Raji (cell line): ENCODE results near the gene GAGE12J.
"Not testable (repeated sequence)": the region's sequence is repeated elsewhere in the genome, so short reads cannot be mapped to it uniquely, and the experiment has no call there.

Source experiments
- POLR2A ChIP-seq: IDR thresholded peaks from 2 replicates; pipeline ENCODE4 v1.6.1; 2011; ENCODE audit warnings: low read depth, low read length, control low read depth; ENCODE audit not compliant: insufficient read depth

The GAGE12J gene

DNA sequence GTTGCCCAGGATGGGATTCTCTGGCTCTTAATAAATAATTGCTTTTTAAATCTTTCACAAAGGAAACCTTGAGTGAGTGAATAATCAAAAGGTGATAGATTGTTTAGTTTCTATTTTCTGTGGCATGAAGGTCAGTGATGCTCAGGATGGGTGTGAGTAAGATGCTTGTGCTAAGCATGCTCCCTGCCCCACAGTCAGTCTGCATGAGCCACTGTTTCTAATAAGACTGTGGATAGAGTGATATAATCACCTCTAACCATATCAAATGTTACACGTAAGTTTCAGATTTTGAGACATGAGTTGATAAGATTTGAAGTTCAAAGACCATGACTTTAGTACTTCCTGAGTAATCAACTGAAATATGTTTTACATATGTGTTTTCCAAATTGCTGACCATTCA, 21.1 kb upstream of the GAGE12J start:
- no peak for TF ChIP-seq POLR2A

DNA sequence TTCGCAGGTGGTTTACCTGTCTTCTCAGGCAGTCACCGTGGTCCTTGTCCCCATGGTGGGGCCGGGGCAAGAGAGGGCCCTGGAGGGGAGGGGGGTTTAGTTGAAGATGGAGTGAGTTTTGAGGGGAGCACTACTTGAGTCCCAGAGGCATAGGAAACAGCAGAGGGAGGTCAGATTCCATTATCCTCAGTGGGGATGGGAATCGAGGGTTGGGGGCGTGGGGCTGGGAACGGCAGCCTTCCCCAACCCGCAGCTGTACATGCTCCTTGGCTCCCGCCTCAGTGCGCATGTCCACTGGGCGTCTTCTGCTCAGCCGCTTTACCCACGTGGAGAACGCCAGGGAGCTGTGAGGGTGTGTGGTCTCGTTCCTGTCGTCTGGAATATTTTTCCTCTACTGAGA, 18.5 kb upstream of the GAGE12J start, which contains the start of gene GAGE10:
Gene GAGE10 (plus strand): TSS at position 301 of the 400 bp plus-strand sequence. CDS start 1,214 bp downstream, outside the sequence.
- no peak for TF ChIP-seq POLR2A

DNA sequence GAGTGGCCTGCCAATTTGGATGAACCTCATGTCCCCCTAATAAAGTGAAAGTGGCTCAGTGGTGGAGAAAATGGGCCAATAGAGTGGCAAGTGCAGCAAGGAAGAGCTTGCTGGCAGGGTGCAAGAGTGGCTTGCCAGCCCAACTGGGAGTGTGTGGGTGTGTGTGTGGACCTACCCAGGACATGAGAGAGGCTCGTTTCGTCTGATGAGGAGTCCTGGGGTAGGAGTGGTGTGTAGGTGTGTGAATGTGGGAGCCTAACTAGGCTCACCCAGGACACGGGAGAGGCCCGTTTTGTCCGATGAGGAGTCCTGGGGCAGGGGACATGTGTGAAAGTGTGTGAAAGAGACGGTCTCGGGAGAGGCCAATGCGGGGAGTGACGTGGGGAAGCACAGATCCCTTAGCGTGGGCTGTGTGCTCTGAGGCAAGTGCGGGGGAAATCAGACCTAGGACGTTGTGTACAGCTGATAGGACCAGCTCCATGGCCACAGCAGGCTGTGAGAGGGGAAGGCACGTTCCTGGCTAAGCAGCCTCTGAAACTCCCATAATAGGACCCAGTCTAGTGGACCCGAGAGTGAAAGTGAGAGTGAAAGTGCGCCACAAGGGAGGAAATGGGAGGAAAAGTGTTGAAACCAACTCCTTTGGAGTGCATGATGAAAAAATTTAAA, 13.1 kb upstream of the GAGE12J start:
- no peak for TF ChIP-seq POLR2A

DNA sequence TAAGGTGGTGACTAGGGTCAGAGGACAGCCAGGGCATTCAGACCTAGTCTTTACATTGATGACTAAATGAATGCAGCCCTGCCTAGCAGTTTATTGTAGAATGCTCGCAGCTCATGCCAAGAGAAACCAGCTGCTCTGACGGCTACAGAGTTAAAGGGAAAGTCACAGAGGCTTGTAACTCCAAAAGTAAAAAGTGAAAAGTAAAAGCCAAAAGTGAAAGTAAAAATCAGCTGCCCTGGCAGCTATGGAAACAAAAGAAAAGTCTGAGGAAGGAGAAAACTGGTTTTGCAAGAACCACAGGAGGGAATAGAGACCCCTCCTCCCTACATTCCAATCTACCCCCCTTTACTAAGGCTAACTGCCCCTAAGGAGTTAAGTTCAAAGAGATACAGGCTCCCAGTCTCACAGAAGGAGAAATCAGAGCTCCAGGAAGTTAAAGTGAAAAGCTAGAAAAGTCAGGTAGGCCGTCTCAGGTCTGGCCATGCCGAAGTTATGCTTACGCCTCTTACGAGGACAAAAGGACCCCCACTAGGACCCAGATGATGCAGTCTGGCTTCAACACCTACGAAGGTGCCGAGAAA, 12.3 kb upstream of the GAGE12J start:
- no peak for TF ChIP-seq POLR2A

DNA sequence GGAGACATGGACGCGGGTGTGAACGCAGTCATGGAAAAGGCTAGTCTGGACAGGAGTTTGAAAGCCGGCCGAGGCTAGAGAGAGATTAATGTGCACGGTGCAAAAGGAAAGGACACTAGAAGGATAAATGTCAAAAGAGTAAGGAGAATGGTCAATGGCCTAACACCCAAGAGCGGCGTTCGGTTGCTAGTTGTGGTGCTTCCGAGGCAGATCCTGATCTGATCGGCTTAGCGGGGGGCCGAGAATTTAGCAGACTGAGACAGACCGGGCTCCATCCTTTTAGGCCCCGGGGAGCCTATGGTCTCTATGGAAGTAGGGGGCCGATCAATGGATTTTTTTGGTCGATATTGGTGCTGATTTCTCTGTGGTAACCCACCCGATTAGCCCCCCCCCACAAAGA, 11.5 kb upstream of the GAGE12J start:
- no peak for TF ChIP-seq POLR2A

DNA sequence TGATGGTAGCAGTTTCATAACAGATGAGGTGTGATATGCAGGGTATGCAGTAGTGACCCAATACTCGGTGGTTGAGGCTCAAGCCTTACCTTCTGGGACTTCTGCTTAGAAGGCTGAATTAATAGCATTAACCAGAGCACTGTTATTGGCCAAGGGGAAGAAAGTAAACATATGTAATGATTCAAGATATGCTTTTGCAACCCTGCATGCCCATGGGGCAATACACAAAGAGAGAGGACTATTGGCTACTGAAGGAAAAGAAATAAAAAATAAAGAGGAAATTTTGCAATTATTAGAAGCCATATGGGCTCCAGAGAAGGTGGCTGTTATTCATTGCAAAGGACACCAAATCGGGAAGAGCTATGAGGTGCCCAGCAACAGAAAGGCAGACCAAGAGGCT, 9.7 kb upstream of the GAGE12J start:
- no peak for TF ChIP-seq POLR2A

DNA sequence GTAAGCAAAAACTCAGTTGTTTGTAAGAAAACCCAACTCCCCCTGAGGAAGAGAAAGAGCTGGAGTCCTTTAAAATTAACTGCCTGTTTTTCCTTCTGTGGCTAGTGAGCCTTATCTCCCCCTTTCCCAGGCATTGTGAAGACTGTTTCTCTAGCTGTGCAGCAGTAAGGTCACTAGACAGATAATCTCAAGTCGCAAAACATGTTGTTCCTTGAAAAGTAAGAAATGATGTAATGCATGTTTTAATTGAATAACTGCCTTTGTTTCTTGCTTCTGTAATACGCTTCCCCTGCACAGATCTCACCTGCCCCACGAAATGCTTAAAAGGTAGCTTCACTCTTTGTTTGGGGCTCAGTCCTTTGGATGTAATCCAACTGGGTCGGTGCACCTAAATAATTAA, 5.8 kb upstream of the GAGE12J start:
- no peak for TF ChIP-seq POLR2A

DNA sequence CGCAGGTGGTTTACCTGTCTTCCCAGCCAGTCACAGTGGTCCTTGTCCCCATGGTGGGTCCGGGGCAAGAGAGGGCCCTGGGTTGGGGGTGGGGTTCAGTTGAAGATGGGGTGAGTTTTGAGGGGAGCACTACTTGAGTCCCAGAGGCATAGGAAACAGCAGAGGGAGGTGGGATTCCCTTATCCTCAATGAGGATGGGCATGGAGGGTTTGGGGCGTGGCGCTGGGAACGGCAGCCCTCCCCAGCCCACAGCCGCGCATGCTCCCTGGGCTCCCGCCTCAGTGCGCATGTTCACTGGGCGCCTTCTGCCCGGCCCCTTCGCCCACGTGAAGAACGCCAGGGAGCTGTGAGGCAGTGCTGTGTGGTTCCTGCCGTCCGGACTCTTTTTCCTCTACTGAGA, 9.4 kb downstream of the GAGE12J start, which contains the start of gene GAGE13:
Gene GAGE13 (plus strand): TSS at position 301 of the 400 bp plus-strand sequence. CDS start 1,156 bp downstream, outside the sequence.
- not testable (repeated sequence) for TF ChIP-seq POLR2A
